Measurements from ENCODE around the gene HK2.
"Not testable (repeated sequence)": the region's sequence is repeated elsewhere in the genome, so short reads cannot be mapped to it uniquely, and the experiment has no call there.

The HK2 gene

GRCh38 chr2:74834792-74835755 lies 1.1 kb downstream of the HK2 start:
- no peak for DNase-seq (ENCODE audit: low read depth in 2 of 2, low spot score in 1 of 2)

- DNase-seq (ENCODE audit: low read depth in 2 of 2, low spot score in 1 of 2), result no peak
Measured at GRCh38 chr2:74835831-74836674, 2.1 kb downstream of the HK2 start.

- no peak for DNase-seq (ENCODE audit: low read depth in 2 of 2, low spot score in 1 of 2)
Measured at GRCh38 chr2:74836675-74837401, 2.9 kb downstream of the HK2 start.

- DNase-seq (ENCODE audit: low read depth in 2 of 2, low spot score in 1 of 2), result no peak
Measured at GRCh38 chr2:74841641-74842040, 7.7 kb downstream of the HK2 start.

- DNase-seq (ENCODE audit: low read depth in 2 of 2, low spot score in 1 of 2), result no peak
Measured at GRCh38 chr2:74843433-74843832, 9.5 kb downstream of the HK2 start.

GRCh38 chr2:74843899-74844298 lies 10.0 kb downstream of the HK2 start:
- no peak for DNase-seq (ENCODE audit: low read depth in 2 of 2, low spot score in 1 of 2)

- DNase-seq (ENCODE audit: low read depth in 2 of 2, low spot score in 1 of 2), result no peak
Measured at GRCh38 chr2:74844752-74845151, 10.8 kb downstream of the HK2 start.

- no peak for DNase-seq (ENCODE audit: low read depth in 2 of 2, low spot score in 1 of 2)
Measured at GRCh38 chr2:74845217-74845751, 11.4 kb downstream of the HK2 start.

GRCh38 chr2:74845991-74846390 lies 12.1 kb downstream of the HK2 start:
- DNase-seq (ENCODE audit: low read depth in 2 of 2, low spot score in 1 of 2), result no peak

GRCh38 chr2:74846481-74846880 lies 12.6 kb downstream of the HK2 start:
- no peak for DNase-seq (ENCODE audit: low read depth in 2 of 2, low spot score in 1 of 2)

GRCh38 chr2:74847070-74847858 lies 13.3 kb downstream of the HK2 start:
- no peak for DNase-seq (ENCODE audit: low read depth in 2 of 2, low spot score in 1 of 2)

- peak in 1 of 2 donors; percentile 33 for DNase-seq (ENCODE audit: low read depth in 2 of 2, low spot score in 1 of 2)
Measured at GRCh38 chr2:74849228-74849892, 15.4 kb downstream of the HK2 start.

- no peak for DNase-seq (ENCODE audit: low read depth in 2 of 2, low spot score in 1 of 2)
Measured at GRCh38 chr2:74850496-74851190, 16.7 kb downstream of the HK2 start.

- DNase-seq (ENCODE audit: low read depth in 2 of 2, low spot score in 1 of 2), result no peak
Measured at GRCh38 chr2:74851191-74851566, 17.3 kb downstream of the HK2 start.

- not testable (repeated sequence) for DNase-seq (ENCODE audit: low read depth in 2 of 2, low spot score in 1 of 2)
Measured at GRCh38 chr2:74853360-74853759, 19.4 kb downstream of the HK2 start.

- DNase-seq (ENCODE audit: low read depth in 2 of 2, low spot score in 1 of 2), result no peak
Measured at GRCh38 chr2:74854401-74854800, 20.5 kb downstream of the HK2 start.

GRCh38 chr2:74855114-74855707 lies 21.3 kb downstream of the HK2 start:
- DNase-seq (ENCODE audit: low read depth in 2 of 2, low spot score in 1 of 2), result not testable (repeated sequence)

- DNase-seq (ENCODE audit: low read depth in 2 of 2, low spot score in 1 of 2), result no peak
Measured at GRCh38 chr2:74856004-74856578, 22.2 kb downstream of the HK2 start.
